Uterus (tissue), 4 donors: ENCODE results near the gene ASB14. TPM values are rescaled to one million over a fixed set of nuclear protein-coding genes. Genes with fewer than 3 reads are reported as not detected.
A peak's percentile ranks its signal among the peaks of the same experiment; 100 is the strongest.

Experiments used
- DNase-seq, 2 donors: peaks; one replicate each; pipeline ENCODE4 v3.0.0-alpha.2; 2019 to 2020
- H3K27ac ChIP-seq, 2 donors: fragments of 200-600 bp; sonication (generic); 1 replicate in 1 of 2; 2 replicates in 1 of 2; pipeline ENCODE4 v1.5.1; 2016 to 2018
- H3K27me3 ChIP-seq, 2 donors: fragments of 200-600 bp; sonication (generic); one replicate each; pipeline ENCODE4 v1.5.1; 2018 to 2019; ENCODE audit warnings: control low read depth in 1 of 2
- H3K36me3 ChIP-seq, 2 donors: fragments of 200-600 bp; sonication (generic); one replicate each; pipeline ENCODE4 v1.5.1; 2019; ENCODE audit warnings: control low read depth in 1 of 2
- H3K4me1 ChIP-seq, 2 donors: fragments of 200-600 bp; sonication (generic); one replicate each; pipeline ENCODE4 v1.5.1; 2018 to 2019; ENCODE audit warnings: control low read depth in 1 of 2
- H3K4me3 ChIP-seq, 2 donors: fragments of 200-600 bp; sonication (generic); 1 replicate in 1 of 2; 2 replicates in 1 of 2; pipeline ENCODE4 v1.5.1; 2018 to 2019; ENCODE audit warnings: mild to moderate bottlenecking in 1 of 2
- H3K9me3 ChIP-seq, 2 donors: fragments of 200-600 bp; sonication (generic); one replicate each; pipeline ENCODE4 v1.5.1; 2019; ENCODE audit warnings: control low read depth in 1 of 2
- POLR2A ChIP-seq, 2 donors: fragments of 450-650 bp; IDR thresholded peaks; one replicate each; pipeline ENCODE4 v1.6.1; 2016; ENCODE audit warnings: antibody characterized with exemption in 2 of 2, mild to moderate bottlenecking in 1 of 2, moderate library complexity in 1 of 2
- intact Hi-C: fragments of 100-400 bp; cut with DNase I; formaldehyde crosslinking; loops from one replicate; pipeline ENCODE4 v1.15.1; 2023; ENCODE audit warnings: low total_unique reads
- total RNA-seq, 4 donors: library from RNA; depleted of rRNA in 3 of 4; stranded (reverse); fragments of >200 nt in 3 of 4; gene quantifications; one replicate each; pipeline versions ENCODE4 v1.1.0 to v1.2.4, GENCODE V29; 2014 to 2023
- TF ChIP-seq, protein P1 (sequence below), 4 experiments: fragments of 200-600 bp in 2 of 4; fragments of 450-650 bp in 2 of 4; sonication (generic) in 2 of 4; IDR thresholded peaks; one replicate each; pipeline ENCODE4 v1.5.1; 2016 to 2019; ENCODE audit warnings: antibody characterized with exemption in 4 of 4, mild to moderate bottlenecking in 2 of 4, moderate library complexity in 1 of 4
- donor health status: DM: yes; HTN: yes; CAD: no.

The ASB14 gene
- total RNA-seq, 4 donors from 2014 or later: 0.28 TPM; not detected in 3

- H3K4me3 ChIP-seq: no peak overlapping the region
- H3K27ac ChIP-seq: no peak overlapping the region
- H3K27me3 ChIP-seq: no peaks in the 10 kb centered on the region
- peaks cover 0 to 4% of the 10 kb centered on the region in 2 donors for H3K4me1 ChIP-seq
- intact Hi-C loops: no loop called here
- TF ChIP-seq, protein P1, sequence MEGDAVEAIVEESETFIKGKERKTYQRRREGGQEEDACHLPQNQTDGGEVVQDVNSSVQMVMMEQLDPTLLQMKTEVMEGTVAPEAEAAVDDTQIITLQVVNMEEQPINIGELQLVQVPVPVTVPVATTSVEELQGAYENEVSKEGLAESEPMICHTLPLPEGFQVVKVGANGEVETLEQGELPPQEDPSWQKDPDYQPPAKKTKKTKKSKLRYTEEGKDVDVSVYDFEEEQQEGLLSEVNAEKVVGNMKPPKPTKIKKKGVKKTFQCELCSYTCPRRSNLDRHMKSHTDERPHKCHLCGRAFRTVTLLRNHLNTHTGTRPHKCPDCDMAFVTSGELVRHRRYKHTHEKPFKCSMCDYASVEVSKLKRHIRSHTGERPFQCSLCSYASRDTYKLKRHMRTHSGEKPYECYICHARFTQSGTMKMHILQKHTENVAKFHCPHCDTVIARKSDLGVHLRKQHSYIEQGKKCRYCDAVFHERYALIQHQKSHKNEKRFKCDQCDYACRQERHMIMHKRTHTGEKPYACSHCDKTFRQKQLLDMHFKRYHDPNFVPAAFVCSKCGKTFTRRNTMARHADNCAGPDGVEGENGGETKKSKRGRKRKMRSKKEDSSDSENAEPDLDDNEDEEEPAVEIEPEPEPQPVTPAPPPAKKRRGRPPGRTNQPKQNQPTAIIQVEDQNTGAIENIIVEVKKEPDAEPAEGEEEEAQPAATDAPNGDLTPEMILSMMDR (IDR thresholded peaks at IDR 0.05): no peak
- TF ChIP-seq POLR2A (IDR thresholded peaks at IDR 0.05): no peak
- no peaks in the 10 kb centered on the region for H3K36me3 ChIP-seq
- no peaks in the 10 kb centered on the region for H3K9me3 ChIP-seq
- no peak for DNase-seq
Measured at GRCh38 chr3:57234613-57235575, 57.6 kb downstream of the ASB14 start.

DNA sequence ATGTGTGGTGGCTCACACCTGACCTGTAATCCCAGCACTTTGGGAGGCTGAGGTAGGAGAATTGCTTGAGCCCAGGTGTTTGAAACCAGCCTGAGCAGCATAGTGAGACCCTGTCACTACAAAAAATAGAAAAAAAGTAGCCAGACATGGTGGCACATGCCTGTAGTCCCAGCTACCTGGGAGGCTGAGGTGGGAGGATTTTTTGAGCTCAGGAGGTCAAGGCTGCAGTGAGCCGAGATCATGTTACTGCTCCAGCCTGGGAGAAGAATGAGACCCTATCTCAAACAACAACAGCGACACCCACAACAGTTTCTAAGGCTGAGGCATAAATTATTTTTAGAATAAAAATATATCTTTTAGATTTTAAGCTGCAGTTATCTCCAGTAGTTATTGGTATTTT is 58.7 kb downstream of the ASB14 start:
- no peaks in the 10 kb centered on the region for H3K9me3 ChIP-seq
- no peaks in the 10 kb centered on the region for H3K27me3 ChIP-seq
- H3K36me3 ChIP-seq: no peaks in the 10 kb centered on the region
- intact Hi-C loops: no loop called here
- H3K4me1 ChIP-seq: peaks cover 0 to 10% of the 10 kb centered on the region in 2 donors
- no peak overlapping the region for H3K27ac ChIP-seq
- DNase-seq: no peak
- H3K4me3 ChIP-seq: no peak overlapping the region
- TF ChIP-seq, protein P1 (IDR thresholded peaks at IDR 0.05): no peak
- TF ChIP-seq POLR2A (IDR thresholded peaks at IDR 0.05): no peak

- no peak for DNase-seq
- Histone ChIP-seq H3K4me3 (no peak overlapping the region), H3K27ac (peak overlapping the region; percentile 9 to 87), H3K9me3 (no peaks in the 10 kb centered on the region), H3K36me3 (no peaks in the 10 kb centered on the region), H3K27me3 (no peaks in the 10 kb centered on the region), H3K4me1 (peaks cover 0 to 10% of the 10 kb centered on the region in 2 donors)
- TF ChIP-seq, protein P1 (IDR thresholded peaks at IDR 0.05): no peak
- TF ChIP-seq POLR2A (IDR thresholded peaks at IDR 0.05): no peak
- intact Hi-C loops: no loop called here
Measured at GRCh38 chr3:57230006-57230405, 62.5 kb downstream of the ASB14 start.

DNA sequence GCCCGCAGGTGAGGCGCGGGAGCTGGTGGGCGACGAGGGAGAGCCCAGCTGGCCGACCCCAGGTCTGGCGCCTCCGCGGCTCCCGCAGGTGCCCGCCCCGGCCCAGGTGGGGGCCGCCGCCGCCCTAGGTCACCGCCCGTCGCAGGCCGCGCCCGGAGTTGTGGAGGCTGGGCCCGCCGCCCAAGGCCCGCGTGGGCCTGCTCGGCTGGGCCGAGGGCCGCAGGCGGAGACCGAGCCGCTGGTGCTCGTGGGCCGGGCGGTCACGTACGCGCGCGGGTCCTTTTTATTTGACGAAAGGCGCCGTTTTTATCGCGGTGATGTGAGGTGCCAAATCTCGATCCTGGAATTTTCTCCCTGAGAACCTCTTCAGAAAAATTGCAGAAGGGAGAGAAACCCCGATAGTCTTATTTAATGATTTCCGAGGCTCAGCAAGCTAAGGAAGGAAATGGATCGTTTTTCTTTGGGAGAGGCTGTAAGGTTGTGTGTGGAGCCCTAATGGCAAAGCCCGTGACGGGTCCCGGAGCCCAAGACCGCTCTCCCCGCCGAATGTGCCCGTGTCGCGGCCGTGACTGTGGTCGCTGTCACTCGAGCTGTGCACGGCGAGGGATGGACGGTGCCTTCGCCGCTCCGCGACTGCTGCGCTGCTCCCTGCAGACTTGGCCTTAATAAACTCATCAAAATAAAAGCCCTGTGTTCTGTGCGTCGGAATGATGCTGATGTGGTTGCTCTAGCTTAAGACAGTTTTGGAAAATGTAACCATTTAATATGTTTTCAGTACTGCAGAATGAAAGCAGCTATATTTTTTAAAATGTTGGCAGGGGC is 64.3 kb downstream of the ASB14 start:
- H3K36me3 ChIP-seq: no peaks in the 10 kb centered on the region
- intact Hi-C loops: loop anchor here (10.0 kb wide), 1 partner anchor 63 kb away; the partner anchor contains the start of gene IL17RD
- peak overlapping the region; percentile 87 to 95 for H3K27ac ChIP-seq
- TF ChIP-seq, protein P1 (IDR thresholded peaks at IDR 0.05): no peak
- no peak for TF ChIP-seq POLR2A (IDR thresholded peaks at IDR 0.05)
- peaks cover 0 to 10% of the 10 kb centered on the region in 2 donors for H3K4me1 ChIP-seq
- peak overlapping the region; percentile 62 to 94 for H3K4me3 ChIP-seq
- peak; percentile 33 to 42 for DNase-seq
- no peaks in the 10 kb centered on the region for H3K9me3 ChIP-seq
- no peaks in the 10 kb centered on the region for H3K27me3 ChIP-seq
